KBM-7 (cell line): ENCODE data around the gene KRT6A.
"Not testable (repeated sequence)": the region's sequence is repeated elsewhere in the genome, so short reads cannot be mapped to it uniquely, and the experiment has no call there.

Experiments
- DNase-seq: peaks from one replicate; pipeline ENCODE4 v3.0.0-alpha.2; 2015
- in situ Hi-C: fragments of 300-500 bp; cut with MboI; formaldehyde crosslinking; loops from 2 replicates; pipeline ENCODE4 v1.14.3; 2020; ENCODE audit warnings: low sequenced_read_pairs, low pct_unique_long_range_greater_than_20kb, mixed read lengths

KRT6A gene

DNA sequence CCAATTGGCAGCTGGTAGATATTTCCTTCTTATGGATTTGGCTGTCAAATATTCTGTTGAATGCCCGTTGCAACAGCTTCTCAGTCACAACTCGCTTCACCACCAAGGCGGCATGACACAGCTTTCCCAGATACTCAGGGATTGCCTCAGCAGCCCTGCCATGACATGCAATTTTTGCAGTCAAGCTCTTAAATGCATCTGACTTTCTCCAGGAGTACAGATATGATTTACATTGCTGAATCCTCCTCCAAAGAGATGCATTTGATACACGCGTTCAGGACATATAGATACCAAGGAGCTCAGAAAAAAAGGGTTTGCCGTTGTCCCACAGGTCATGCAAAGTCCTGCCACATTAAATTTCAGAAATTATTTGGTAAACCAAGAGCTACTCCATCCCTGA, 20.7 kb upstream of the KRT6A start:
- in situ Hi-C loops: no loop called here
- DNase-seq: no peak

GRCh38 chr12:52508211-52508610, 15.2 kb upstream of the KRT6A start:
- no peak for DNase-seq
- in situ Hi-C loops: no loop called here

- peak; percentile 40 for DNase-seq
- in situ Hi-C loops: no loop called here
These were observed 14.0 kb upstream of the KRT6A start for GRCh38 chr12:52506858-52507715.

GRCh38 chr12:52502877-52503276, 9.8 kb upstream of the KRT6A start:
- DNase-seq: no peak

DNA sequence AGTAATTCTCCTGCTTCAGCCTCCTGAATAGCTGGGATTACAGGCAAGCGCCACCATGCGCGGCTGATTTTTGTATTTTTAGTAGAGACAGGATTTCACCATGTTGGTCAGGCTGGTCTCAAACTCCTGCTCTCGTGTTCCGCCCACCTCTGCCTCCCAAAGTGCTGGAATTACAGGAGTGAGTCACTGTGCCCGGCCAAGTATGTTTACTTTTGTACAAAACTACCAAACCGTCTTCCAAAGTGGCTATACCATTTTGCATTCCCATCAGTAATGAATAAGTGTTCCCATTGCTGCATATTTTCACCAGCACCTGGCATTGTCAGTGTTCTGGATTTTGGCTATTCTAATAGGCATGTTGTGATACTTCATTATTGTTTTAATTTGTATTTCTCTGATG, 8.4 kb upstream of the KRT6A start:
- in situ Hi-C loops: no loop called here

More at GRCh38 chr12:52502877-52503276, 9.8 kb upstream of the KRT6A start:
- in situ Hi-C loops: no loop called here

DNA sequence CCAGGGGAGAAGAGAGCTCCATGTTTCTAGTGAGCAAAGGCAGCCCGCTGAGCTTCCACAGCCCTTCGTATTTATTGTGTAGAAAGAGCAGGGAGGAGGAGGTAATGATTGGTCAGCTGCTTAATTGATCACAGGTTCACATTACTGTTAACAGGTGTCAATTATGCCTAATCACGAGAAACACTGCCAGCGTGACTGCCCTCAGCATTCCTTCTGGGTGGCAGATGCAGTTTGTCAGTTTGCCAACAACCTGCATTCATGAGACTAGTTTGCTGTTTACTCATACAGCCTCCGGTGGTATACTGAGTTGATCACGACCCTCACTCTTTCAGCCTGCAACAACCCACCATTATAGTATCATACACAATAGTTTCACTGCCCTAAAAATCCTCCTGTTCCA, 7.5 kb upstream of the KRT6A start:
- in situ Hi-C loops, DNase-seq: not testable (repeated sequence)

More for the DNA sequence above, 8.4 kb upstream of the KRT6A start:
- DNase-seq: no peak

DNA sequence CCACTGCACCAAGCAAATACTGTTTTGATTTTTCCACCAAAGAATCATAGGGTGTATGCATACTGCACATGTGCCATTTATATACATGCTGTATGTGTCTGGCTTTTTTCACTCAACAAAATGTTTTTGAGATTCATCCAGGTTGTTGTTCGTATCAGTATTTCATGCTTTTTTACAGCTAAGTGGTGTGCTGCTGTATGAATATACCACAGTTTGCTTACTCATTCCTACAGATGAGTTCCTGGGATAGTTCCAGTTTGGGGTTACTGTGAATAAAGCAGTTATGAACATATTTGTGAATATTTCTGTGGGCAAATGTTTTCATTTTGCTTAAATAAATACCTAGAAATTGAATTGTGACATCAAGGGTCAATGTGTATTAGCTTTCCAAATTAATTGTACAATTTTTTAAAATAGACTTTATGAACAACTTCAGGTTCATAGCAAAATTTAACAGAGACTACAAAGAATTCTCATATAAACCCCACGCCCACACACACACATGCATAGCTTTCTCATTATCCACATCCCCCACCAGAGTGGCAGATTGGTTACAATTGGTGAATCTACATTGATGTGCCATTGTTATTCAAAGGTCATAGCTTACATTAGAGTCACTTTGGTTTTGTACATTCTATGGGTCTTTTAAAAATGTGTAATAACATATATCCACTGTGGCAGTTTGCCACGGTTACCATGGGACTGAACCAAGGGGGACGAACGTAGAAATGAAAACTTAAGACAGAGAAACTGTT, 6.9 kb upstream of the KRT6A start:
- in situ Hi-C loops: no loop called here
- no peak for DNase-seq

GRCh38 chr12:52498946-52499345, 5.9 kb upstream of the KRT6A start:
- no peak for DNase-seq

GRCh38 chr12:52497975-52498374, 4.9 kb upstream of the KRT6A start:
- DNase-seq: no peak
- in situ Hi-C loops: no loop called here

More at GRCh38 chr12:52498946-52499345, 5.9 kb upstream of the KRT6A start:
- in situ Hi-C loops: no loop called here

- no peak for DNase-seq
- in situ Hi-C loops: no loop called here
These were observed 3.6 kb upstream of the KRT6A start for GRCh38 chr12:52496590-52497071.

DNA sequence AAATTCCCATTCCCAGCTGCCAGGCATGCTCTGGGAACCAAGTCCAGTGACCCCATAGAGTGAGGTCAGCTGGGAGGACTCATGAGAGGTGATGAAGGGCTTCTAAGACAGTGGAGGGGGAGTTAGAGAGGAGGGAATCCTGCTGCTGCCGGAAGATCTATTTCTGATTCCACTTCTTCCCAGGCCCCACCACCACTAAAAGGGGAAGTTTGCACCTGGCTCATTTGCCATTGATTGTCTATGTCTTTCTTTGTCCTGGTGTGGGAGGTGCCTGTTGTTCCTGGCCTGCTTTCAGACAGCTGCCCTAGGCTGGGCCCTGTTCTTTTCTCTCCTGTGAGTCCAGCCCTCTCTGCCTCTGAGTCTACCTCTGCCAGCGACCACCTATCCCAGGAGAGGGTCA, 3.0 kb upstream of the KRT6A start:
- in situ Hi-C loops: no loop called here

DNA sequence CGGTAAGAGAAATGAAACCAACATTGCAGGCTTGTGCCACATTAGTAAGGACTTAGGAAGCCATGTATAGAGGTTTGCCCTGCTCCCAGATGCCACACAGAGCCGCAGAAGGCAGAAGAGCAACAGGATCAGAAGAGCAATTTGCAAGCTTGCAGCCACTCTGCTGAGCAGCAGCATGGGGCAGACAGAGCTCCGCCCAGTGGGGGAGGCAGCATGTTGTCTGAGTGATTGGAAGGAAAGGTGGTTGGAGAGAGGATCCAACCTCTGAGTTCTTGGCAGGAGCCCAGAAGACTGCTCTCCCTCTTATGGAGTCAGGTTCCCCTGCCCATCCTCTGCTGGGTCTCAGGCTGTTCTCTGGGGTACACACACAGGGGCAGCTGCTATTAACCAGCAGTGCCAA, 2.3 kb upstream of the KRT6A start:
- in situ Hi-C loops: no loop called here
- peak; percentile 36 for DNase-seq

More for the DNA sequence above, 3.0 kb upstream of the KRT6A start:
- DNase-seq: peak; percentile 38

- no peak for DNase-seq
- in situ Hi-C loops: no loop called here
These were observed 1.5 kb upstream of the KRT6A start for GRCh38 chr12:52494518-52494917.

DNA sequence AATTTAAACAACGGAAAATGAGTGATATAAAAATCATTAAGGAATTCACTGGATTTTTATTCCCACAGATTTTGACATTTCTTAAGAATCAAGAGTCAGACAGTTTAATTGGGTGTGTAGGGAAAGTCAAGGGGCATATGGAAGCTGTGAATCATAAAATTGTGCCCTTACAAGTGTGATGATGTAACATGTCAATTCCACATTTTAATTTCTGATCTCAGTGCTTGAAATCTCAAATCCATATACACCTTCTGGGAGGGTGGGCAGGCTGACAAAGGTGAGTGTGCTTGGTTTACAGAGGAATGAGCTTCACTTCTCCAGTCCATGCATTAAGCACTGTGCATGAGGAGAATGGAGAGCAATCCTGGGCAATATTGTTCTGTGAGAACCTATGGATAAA, 1.0 kb upstream of the KRT6A start:
- DNase-seq: no peak

DNA sequence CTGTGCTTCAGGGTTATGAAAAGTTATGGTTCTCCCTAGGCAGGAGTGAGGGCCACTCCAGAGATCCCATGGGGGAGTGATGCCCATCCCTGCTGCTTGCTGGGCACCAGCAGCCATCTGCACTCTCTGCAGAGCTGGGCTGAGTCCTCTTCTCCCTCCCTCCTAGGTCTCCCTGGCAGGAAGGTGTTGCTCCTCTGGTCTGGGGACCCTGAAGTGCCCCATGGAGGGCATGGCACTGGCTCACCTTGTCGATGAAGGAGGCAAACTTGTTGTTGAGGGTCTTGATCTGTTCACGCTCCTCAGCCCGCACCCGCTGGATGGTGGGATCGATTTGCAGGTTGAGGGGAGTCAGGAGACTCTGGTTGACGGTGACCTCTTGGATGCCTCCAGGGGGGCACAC, 652 bp downstream of the KRT6A start:
- DNase-seq, in situ Hi-C loops: not testable (repeated sequence)

More for the DNA sequence above, 1.0 kb upstream of the KRT6A start:
- in situ Hi-C loops: no loop called here

DNA sequence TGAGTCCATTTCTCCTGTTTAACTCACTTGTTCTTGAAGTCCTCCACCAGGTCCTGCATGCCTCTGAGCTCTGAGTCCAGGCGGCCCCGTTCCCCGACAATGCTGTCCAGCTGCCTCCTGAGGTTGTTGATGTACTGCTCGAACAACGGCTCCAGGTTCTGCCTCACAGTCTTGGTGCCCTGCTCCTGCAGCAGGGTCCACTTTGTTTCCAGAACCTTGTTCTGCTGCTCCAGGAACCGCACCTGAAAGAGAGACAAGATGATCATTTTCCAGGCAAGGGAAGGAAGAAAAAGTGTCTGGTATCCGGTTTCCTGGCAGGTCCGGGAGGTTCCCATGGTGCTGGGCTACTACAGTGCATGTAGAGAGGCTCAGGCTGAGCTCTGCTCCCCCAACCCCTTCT, 1.6 kb downstream of the KRT6A start:
- DNase-seq, in situ Hi-C loops: not testable (repeated sequence)

- in situ Hi-C loops: no loop called here
- DNase-seq: no peak
These were observed 4.3 kb downstream of the KRT6A start for GRCh38 chr12:52488736-52489135.

GRCh38 chr12:52487744-52488443, 5.2 kb downstream of the KRT6A start:
- DNase-seq, in situ Hi-C loops: not testable (repeated sequence)

GRCh38 chr12:52487211-52487610, 5.8 kb downstream of the KRT6A start:
- in situ Hi-C loops: no loop called here
- no peak for DNase-seq
